OCI-LY1 (cell line): ENCODE data around the gene NUP133.

Experiments
- H2AFZ ChIP-seq: fragments of 200-600 bp; sonication (generic), shearing (Covaris generic); 2 replicates; pipeline ENCODE4 v1.6.0; 2014; ENCODE audit warnings: antibody characterized with exemption, mild to moderate bottlenecking, low read length
- H3F3A ChIP-seq: fragments of 200-600 bp; sonication (generic), shearing (Covaris generic); 2 replicates; pipeline ENCODE4 v1.6.0; 2014; ENCODE audit warnings: mild to moderate bottlenecking, antibody characterized with exemption, low read length, moderate library complexity; ENCODE audit not compliant: insufficient read depth
- H3K27ac ChIP-seq: fragments of 200-600 bp; sonication (generic); 2 replicates; pipeline ENCODE4 v1.5.1; 2014; ENCODE audit warnings: low read length, mixed run types, mild to moderate bottlenecking, low read depth; ENCODE audit not compliant: poor library complexity, severe bottlenecking
- H3K27me3 ChIP-seq: fragments of 200-600 bp; sonication (generic); 2 replicates; pipeline ENCODE4 v1.6.0; 2014; ENCODE audit warnings: antibody characterized with exemption, mild to moderate bottlenecking, low read length, moderate library complexity; ENCODE audit not compliant: insufficient read depth
- H3K36me3 ChIP-seq: fragments of 200-600 bp; sonication (generic); 2 replicates; pipeline ENCODE4 v1.6.1; 2014; ENCODE audit warnings: mild to moderate bottlenecking, antibody characterized with exemption, low read length, moderate library complexity, mixed read lengths; ENCODE audit not compliant: insufficient read depth
- H3K4me1 ChIP-seq: fragments of 200-600 bp; sonication (generic); 2 replicates; pipeline ENCODE4 v1.5.1; 2014; ENCODE audit warnings: mild to moderate bottlenecking, low read length, moderate library complexity; ENCODE audit not compliant: insufficient read depth, severe bottlenecking
- H3K4me2 ChIP-seq: fragments of 200-600 bp; sonication (generic), shearing (Covaris generic); 2 replicates; pipeline ENCODE4 v1.6.1; 2014; ENCODE audit warnings: low read length
- H3K4me3 ChIP-seq: fragments of 200-600 bp; sonication (generic); 2 replicates; pipeline ENCODE4 v1.5.1; 2014; ENCODE audit warnings: low read length, low read depth, mild to moderate bottlenecking, mixed read lengths; ENCODE audit not compliant: poor library complexity, severe bottlenecking
- H3K79me2 ChIP-seq: fragments of 200-600 bp; shearing (Covaris generic); 2 replicates; pipeline ENCODE4 v1.6.1; 2016; ENCODE audit warnings: mixed run types, low read length, mixed read lengths; ENCODE audit not compliant: insufficient read depth
- H3K9ac ChIP-seq: fragments of 200-600 bp; sonication (generic), shearing (Covaris generic); 2 replicates; pipeline ENCODE4 v1.6.1; 2014; ENCODE audit warnings: mild to moderate bottlenecking, low read length, mixed read lengths
- H3K9me2 ChIP-seq: fragments of 200-600 bp; sonication (generic), shearing (Covaris generic); 2 replicates; pipeline ENCODE4 v1.6.1; 2014; ENCODE audit warnings: low read depth, mild to moderate bottlenecking, low read length, mixed read lengths
- H3K9me3 ChIP-seq: fragments of 200-600 bp; shearing (Covaris generic); 2 replicates; pipeline ENCODE4 v1.6.1; 2014; ENCODE audit warnings: low read length, mixed read lengths
- H4K20me1 ChIP-seq: fragments of 200-600 bp; sonication (generic), shearing (Covaris generic); 2 replicates; pipeline ENCODE4 v1.6.0; 2016; ENCODE audit warnings: mild to moderate bottlenecking, low read length; ENCODE audit not compliant: insufficient read depth
- EZH2 ChIP-seq: fragments of 200-600 bp; sonication (generic), shearing (Covaris generic); IDR thresholded peaks from 2 replicates; pipeline ENCODE4 v1.8.0; 2017; ENCODE audit warnings: borderline replicate concordance, mixed run types, mild to moderate bottlenecking, antibody characterized with exemption, low read length, moderate library complexity, mixed read lengths
- TF ChIP-seq, protein P1 (sequence below): fragments of 200-600 bp; sonication (generic), shearing (Covaris generic); IDR thresholded peaks from 2 replicates; pipeline ENCODE4 v1.5.1; 2017; ENCODE audit warnings: mild to moderate bottlenecking, antibody characterized with exemption, low read length, moderate library complexity, mixed read lengths

Gene NUP133

DNA sequence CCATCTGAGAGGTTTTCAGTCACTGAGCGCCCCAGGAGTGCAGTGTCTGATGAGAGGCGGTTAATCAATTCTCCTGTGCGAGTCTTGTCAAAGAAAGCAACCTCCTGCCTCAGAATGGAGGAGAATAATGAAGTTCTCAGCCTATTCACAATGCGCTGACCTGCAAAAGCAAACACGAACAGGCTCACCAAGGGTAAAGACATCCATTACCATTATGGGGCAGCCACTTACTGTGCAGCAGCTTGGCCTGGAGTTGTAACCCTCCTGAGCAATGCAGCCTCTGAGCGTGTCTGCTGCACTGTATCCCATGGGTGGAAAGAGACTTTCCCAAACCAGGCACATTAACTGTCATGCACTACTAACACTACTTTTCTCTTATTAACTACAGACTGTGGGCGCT is 39.4 kb upstream of the NUP133 start:
- Histone ChIP-seq H3K36me3 (peaks cover 37% of the 10 kb centered on the region), H3K4me3 (no peak overlapping the region), H3K27ac (no peak overlapping the region), H4K20me1 (no peaks in the 10 kb centered on the region), H3K9me3 (no peaks in the 10 kb centered on the region), H3K27me3 (no peaks in the 10 kb centered on the region), H3K79me2 (no peaks in the 10 kb centered on the region), H3F3A (no peaks in the 10 kb centered on the region), H3K4me1 (no peaks in the 10 kb centered on the region), H3K9me2 (no peaks in the 10 kb centered on the region), H2AFZ (no peak overlapping the region), H3K9ac (no peak overlapping the region), H3K4me2 (no peak overlapping the region)
- TF ChIP-seq EZH2, result no peak
- TF ChIP-seq, protein P1, sequence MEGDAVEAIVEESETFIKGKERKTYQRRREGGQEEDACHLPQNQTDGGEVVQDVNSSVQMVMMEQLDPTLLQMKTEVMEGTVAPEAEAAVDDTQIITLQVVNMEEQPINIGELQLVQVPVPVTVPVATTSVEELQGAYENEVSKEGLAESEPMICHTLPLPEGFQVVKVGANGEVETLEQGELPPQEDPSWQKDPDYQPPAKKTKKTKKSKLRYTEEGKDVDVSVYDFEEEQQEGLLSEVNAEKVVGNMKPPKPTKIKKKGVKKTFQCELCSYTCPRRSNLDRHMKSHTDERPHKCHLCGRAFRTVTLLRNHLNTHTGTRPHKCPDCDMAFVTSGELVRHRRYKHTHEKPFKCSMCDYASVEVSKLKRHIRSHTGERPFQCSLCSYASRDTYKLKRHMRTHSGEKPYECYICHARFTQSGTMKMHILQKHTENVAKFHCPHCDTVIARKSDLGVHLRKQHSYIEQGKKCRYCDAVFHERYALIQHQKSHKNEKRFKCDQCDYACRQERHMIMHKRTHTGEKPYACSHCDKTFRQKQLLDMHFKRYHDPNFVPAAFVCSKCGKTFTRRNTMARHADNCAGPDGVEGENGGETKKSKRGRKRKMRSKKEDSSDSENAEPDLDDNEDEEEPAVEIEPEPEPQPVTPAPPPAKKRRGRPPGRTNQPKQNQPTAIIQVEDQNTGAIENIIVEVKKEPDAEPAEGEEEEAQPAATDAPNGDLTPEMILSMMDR, result no peak

DNA sequence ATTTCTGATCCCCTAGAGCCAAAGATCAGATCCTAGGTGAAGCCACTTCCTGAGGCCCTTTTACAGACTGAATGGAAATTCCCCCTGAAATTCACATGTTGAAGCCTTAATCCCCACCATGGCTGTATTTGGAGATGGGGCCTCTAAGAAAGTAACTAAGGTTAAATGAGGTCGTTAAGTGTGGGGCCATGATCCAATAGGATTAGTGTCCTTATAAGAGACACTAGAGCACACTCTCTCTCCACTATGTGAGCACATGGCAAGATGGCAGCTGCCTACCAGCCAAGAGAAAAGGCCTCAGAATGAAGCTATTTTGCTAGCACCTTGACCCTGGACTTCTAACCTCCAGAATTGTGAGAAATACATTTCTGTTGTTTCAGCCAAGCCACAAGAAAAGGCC is 36.4 kb upstream of the NUP133 start:
- Histone ChIP-seq H3K9me3 (no peaks in the 10 kb centered on the region), H4K20me1 (no peaks in the 10 kb centered on the region), H2AFZ (no peak overlapping the region), H3K4me1 (no peaks in the 10 kb centered on the region), H3K36me3 (peaks cover 60% of the 10 kb centered on the region), H3K4me3 (no peak overlapping the region), H3K4me2 (no peak overlapping the region), H3K9ac (no peak overlapping the region), H3K27ac (no peak overlapping the region), H3K27me3 (no peaks in the 10 kb centered on the region), H3K9me2 (no peaks in the 10 kb centered on the region), H3K79me2 (no peaks in the 10 kb centered on the region), H3F3A (no peaks in the 10 kb centered on the region)
- no peak for TF ChIP-seq EZH2
- TF ChIP-seq, protein P1, result no peak

DNA sequence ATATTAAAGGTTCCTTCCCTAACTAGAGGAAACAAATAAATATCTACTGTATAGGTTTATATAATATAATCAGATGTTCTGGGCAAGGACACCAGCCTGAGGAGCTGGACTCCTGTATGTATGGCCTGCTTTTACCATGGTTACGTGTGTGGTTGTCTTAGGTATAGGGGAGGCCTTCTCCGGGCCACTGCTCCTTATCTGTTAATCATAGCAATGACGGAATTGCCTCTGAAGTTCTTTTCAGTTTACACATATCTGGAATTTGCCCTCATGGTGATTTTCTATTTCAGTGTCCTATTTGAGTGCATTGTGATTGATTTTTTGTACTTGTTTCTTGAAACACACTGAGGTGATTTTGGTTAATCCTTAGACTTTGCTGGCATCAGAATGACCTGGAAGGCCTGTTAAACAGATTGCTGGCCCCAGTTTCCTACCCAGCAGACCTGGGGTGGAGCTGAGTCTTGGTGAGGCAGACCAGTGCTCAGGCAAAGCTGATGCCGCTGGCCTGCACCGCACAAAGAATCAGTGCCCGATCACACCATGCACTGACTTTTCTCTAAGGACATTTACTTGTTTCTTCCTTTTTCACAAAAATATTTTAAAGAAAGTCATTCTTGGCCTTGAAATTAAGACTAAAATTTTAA is 31.8 kb upstream of the NUP133 start:
- Histone ChIP-seq H3K4me2 (no peak overlapping the region), H3K27me3 (no peaks in the 10 kb centered on the region), H3K9me3 (no peaks in the 10 kb centered on the region), H3K36me3 (peaks cover 83% of the 10 kb centered on the region), H3K4me3 (no peak overlapping the region), H3F3A (no peaks in the 10 kb centered on the region), H2AFZ (no peak overlapping the region), H3K27ac (no peak overlapping the region), H3K4me1 (no peaks in the 10 kb centered on the region), H3K79me2 (no peaks in the 10 kb centered on the region), H4K20me1 (no peaks in the 10 kb centered on the region), H3K9ac (no peak overlapping the region), H3K9me2 (no peaks in the 10 kb centered on the region)
- TF ChIP-seq EZH2, result no peak
- TF ChIP-seq, protein P1, result no peak
